HG03575 (cell line): Measurements from ENCODE around the gene NFASC.

Source experiments
- ATAC-seq: cut with Tn5 transposase; IDR thresholded peaks from one replicate; pipeline ENCODE4 v1.9.1; 2021; ENCODE audit not compliant: unreplicated experiment, insufficient number of reproducible peaks, low FRiP score; ENCODE audit errors: extremely low read depth

The NFASC gene

GRCh38 chr1:204870160-204870912 is at the start of gene NFASC:
NFASC (plus strand) TSS chr1:204870862; CDS start chr1:204944316, 73,454 bp downstream.
- no peak for ATAC-seq

GRCh38 chr1:204821476-204821875 is 49.2 kb upstream of the NFASC start:
- no peak for ATAC-seq

GRCh38 chr1:204821924-204822323 is 48.7 kb upstream of the NFASC start:
- ATAC-seq: no peak

- no peak for ATAC-seq
These were observed 43.7 kb upstream of the NFASC start for GRCh38 chr1:204826970-204827369.

GRCh38 chr1:204828352-204828850 is 42.3 kb upstream of the NFASC start:
- no peak for ATAC-seq

- no peak for ATAC-seq
These were observed 41.4 kb upstream of the NFASC start for GRCh38 chr1:204829133-204829825.

- no peak for ATAC-seq
These were observed 39.9 kb upstream of the NFASC start for GRCh38 chr1:204830747-204831146.

- no peak for ATAC-seq
These were observed 39.5 kb upstream of the NFASC start for GRCh38 chr1:204831186-204831585.

- no peak for ATAC-seq
These were observed 36.3 kb upstream of the NFASC start for GRCh38 chr1:204834336-204834735.

- ATAC-seq: no peak
These were observed 35.9 kb upstream of the NFASC start for GRCh38 chr1:204834752-204835151.

GRCh38 chr1:204835737-204836136 is 34.9 kb upstream of the NFASC start:
- ATAC-seq: no peak

GRCh38 chr1:204836856-204837255 is 33.8 kb upstream of the NFASC start:
- ATAC-seq: no peak

- ATAC-seq: no peak
These were observed 33.1 kb upstream of the NFASC start for GRCh38 chr1:204837440-204838084.

GRCh38 chr1:204841316-204841715 is 29.3 kb upstream of the NFASC start:
- ATAC-seq: no peak

GRCh38 chr1:204841798-204842197 is 28.9 kb upstream of the NFASC start:
- ATAC-seq: no peak

- ATAC-seq: no peak
These were observed 28.3 kb upstream of the NFASC start for GRCh38 chr1:204842369-204842768.

GRCh38 chr1:204842892-204843291 is 27.8 kb upstream of the NFASC start:
- no peak for ATAC-seq

GRCh38 chr1:204846546-204846945 is 24.1 kb upstream of the NFASC start:
- no peak for ATAC-seq

- ATAC-seq: no peak
These were observed 22.1 kb upstream of the NFASC start for GRCh38 chr1:204848579-204848978.

- no peak for ATAC-seq
These were observed 17.8 kb upstream of the NFASC start for GRCh38 chr1:204852854-204853253.
